Caco-2 (cell line): ENCODE data around the gene PCDHA6. TPM values are rescaled to one million over a fixed set of nuclear protein-coding genes. Genes with fewer than 3 reads are reported as not detected.
"Not testable (repeated sequence)": the region's sequence is repeated elsewhere in the genome, so short reads cannot be mapped to it uniquely, and the experiment has no call there.

Experiments used
- BruUV-seq: library from RNA; stranded (reverse); fragments of 400-500 nt; replicated peaks from 2 replicates; lab custom pipeline; 2021; lab: Mats Ljungman, UMichigan
- CTCF ChIA-PET: fragments of 300-600 bp; sonication (Branson Sonifier 250); formaldehyde crosslinking; loops from one replicate; lab custom pipeline; 2022; ENCODE audit warnings: antibody characterized with exemption; lab: Charles Lee
- POLR2A ChIA-PET: fragments of 300-600 bp; sonication (Branson Sonifier 250); formaldehyde crosslinking; loops from one replicate; lab custom pipeline; 2022; ENCODE audit warnings: antibody characterized with exemption; lab: Charles Lee
- DNase-seq, 2 experiments: peaks; one replicate each; pipeline versions ENCODE4 v3.0.0 to v3.0.0-alpha.2; 2020 to 2022
- H3K27me3 ChIP-seq: replicated peaks from 2 replicates; pipeline ENCODE4 v1.6.0; 2011; ENCODE audit warnings: low read length; ENCODE audit not compliant: control insufficient read depth, insufficient read depth
- H3K36me3 ChIP-seq: 2 replicates; pipeline ENCODE4 v1.5.1; 2011; ENCODE audit warnings: low read length; ENCODE audit not compliant: control insufficient read depth, insufficient read depth
- H3K4me1 ChIP-seq: fragments of 250-450 bp; sonication (Bioruptor Pico); 2 replicates; pipeline ENCODE4 v1.5.1; 2020; ENCODE audit warnings: mild to moderate bottlenecking
- H3K4me3 ChIP-seq: 2 replicates; pipeline ENCODE4 v1.5.1; 2011; ENCODE audit warnings: low read depth, mild to moderate bottlenecking, control low read depth, low read length
- H3K9me3 ChIP-seq: fragments of 250-450 bp; sonication (Bioruptor Pico); 2 replicates; pipeline ENCODE4 v1.5.1; 2020; ENCODE audit warnings: mild to moderate bottlenecking, moderate library complexity
- H3K27ac Mint-ChIP-seq: one replicate; pipeline ENCODE4 v1.8.0; 2022; ENCODE audit warnings: mixed read lengths; ENCODE audit not compliant: unreplicated experiment
- H3K27me3 Mint-ChIP-seq: one replicate; pipeline ENCODE4 v1.8.0; 2022; ENCODE audit warnings: mixed read lengths; ENCODE audit not compliant: insufficient read depth, unreplicated experiment
- H3K36me3 Mint-ChIP-seq: one replicate; pipeline ENCODE4 v1.8.0; 2022; ENCODE audit warnings: mild to moderate bottlenecking, mixed read lengths; ENCODE audit not compliant: insufficient read depth, unreplicated experiment
- H3K4me1 Mint-ChIP-seq: one replicate; pipeline ENCODE4 v1.8.0; 2022; ENCODE audit warnings: low read depth, mixed read lengths; ENCODE audit not compliant: unreplicated experiment
- H3K4me3 Mint-ChIP-seq: one replicate; pipeline ENCODE4 v1.8.0; 2022; ENCODE audit warnings: mild to moderate bottlenecking, moderate library complexity, mixed read lengths; ENCODE audit not compliant: unreplicated experiment
- H3K9me3 Mint-ChIP-seq: one replicate; pipeline ENCODE4 v1.8.0; 2022; ENCODE audit warnings: mixed read lengths; ENCODE audit not compliant: unreplicated experiment
- CTCF ChIP-seq, 2 experiments: fragments of 200-600 bp in 1 of 2; IDR thresholded peaks; 1 replicate in 1 of 2; 2 replicates in 1 of 2; pipeline versions ENCODE4 v1.5.1 to v1.8.0; 2011 to 2022; ENCODE audit warnings: antibody characterized with exemption in 1 of 2, control low read depth in 1 of 2, inconsistent platforms in 1 of 2, low read depth in 1 of 2, low read length in 1 of 2, mild to moderate bottlenecking in 1 of 2, moderate library complexity in 1 of 2; ENCODE audit not compliant: insufficient read depth in 1 of 2, severe bottlenecking in 1 of 2, unreplicated experiment in 1 of 2
- intact Hi-C: fragments of 100-400 bp; cut with micrococcal nuclease; formaldehyde crosslinking; loops from one replicate; pipeline ENCODE4 v1.10.0; 2022; ENCODE audit not compliant: unreplicated experiment
- total RNA-seq: library from RNA; stranded (reverse); gene quantifications from 2 replicates; pipeline ENCODE4 v1.2.3, GENCODE V29; 2022

PCDHA6 gene
- total RNA-seq, 1 experiment from 2014 or later: not detected

DNA sequence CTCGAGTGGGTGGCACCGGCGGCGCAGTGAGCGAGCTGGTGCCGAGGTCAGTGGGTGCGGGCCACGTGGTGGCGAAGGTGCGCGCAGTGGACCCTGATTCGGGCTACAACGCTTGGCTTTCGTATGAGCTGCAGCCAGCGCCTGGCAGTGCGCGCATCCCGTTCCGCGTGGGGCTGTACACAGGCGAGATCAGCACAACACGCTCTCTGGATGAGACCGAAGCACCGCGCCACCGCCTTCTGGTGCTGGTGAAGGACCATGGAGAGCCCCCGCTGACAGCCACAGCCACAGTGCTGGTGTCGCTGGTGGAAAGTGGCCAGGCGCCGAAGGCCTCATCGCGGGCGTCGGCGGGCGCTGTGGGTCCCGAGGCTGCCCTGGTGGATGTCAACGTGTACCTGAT lies 4.3 kb upstream of the PCDHA6 start:
- no peaks in the 10 kb centered on the region for H3K9me3 ChIP-seq
- Mint-ChIP-seq H3K4me1 (no peaks in the 10 kb centered on the region), H3K36me3 (no peaks in the 10 kb centered on the region), H3K9me3 (peaks cover 8% of the 10 kb centered on the region), H3K27ac (no peak overlapping the region), H3K4me3 (no peak overlapping the region), H3K27me3 (no peaks in the 10 kb centered on the region)
- no peaks in the 10 kb centered on the region for H3K27me3 ChIP-seq
- no peak for DNase-seq
- intact Hi-C loops: no loop called here
- ChIA-PET CTCF (no interaction called here), POLR2A (no interaction called here)
- H3K4me3 ChIP-seq: no peak overlapping the region
- BruUV-seq: no TSS peak
- H3K36me3 ChIP-seq: no peaks in the 10 kb centered on the region
- no peaks in the 10 kb centered on the region for H3K4me1 ChIP-seq
- no peak for TF ChIP-seq CTCF (IDR thresholded peaks at IDR 0.05; ENCODE audit: insufficient read depth in 1 of 2, low read depth in 1 of 2, low read length in 1 of 2, severe bottlenecking in 1 of 2, unreplicated experiment in 1 of 2)

DNA sequence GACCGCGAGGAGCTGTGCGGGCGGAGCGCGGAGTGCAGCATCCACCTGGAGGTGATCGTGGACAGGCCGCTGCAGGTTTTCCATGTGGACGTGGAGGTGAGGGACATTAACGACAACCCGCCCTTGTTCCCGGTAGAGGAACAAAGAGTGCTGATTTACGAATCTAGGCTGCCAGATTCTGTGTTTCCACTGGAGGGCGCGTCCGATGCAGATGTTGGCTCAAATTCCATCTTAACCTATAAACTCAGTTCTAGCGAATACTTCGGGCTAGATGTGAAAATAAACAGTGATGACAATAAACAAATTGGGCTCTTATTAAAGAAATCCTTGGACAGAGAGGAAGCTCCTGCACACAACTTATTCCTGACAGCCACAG lies 590 bp downstream of the PCDHA6 start:
- intact Hi-C loops: no loop called here
- no TSS peak for BruUV-seq
- H3K4me1 ChIP-seq: no peaks in the 10 kb centered on the region
- no peaks in the 10 kb centered on the region for H3K36me3 ChIP-seq
- Mint-ChIP-seq H3K9me3 (peaks cover 8% of the 10 kb centered on the region), H3K4me3 (no peak overlapping the region), H3K4me1 (no peaks in the 10 kb centered on the region), H3K36me3 (no peaks in the 10 kb centered on the region), H3K27me3 (no peaks in the 10 kb centered on the region), H3K27ac (no peak overlapping the region)
- H3K4me3 ChIP-seq: no peak overlapping the region
- no peak for DNase-seq
- H3K27me3 ChIP-seq: no peaks in the 10 kb centered on the region
- no peak for TF ChIP-seq CTCF (IDR thresholded peaks at IDR 0.05; ENCODE audit: insufficient read depth in 1 of 2, low read depth in 1 of 2, low read length in 1 of 2, severe bottlenecking in 1 of 2, unreplicated experiment in 1 of 2)
- ChIA-PET POLR2A (no interaction called here), CTCF (no interaction called here)
- no peaks in the 10 kb centered on the region; the same call in none of the 2 replicates for H3K9me3 ChIP-seq

DNA sequence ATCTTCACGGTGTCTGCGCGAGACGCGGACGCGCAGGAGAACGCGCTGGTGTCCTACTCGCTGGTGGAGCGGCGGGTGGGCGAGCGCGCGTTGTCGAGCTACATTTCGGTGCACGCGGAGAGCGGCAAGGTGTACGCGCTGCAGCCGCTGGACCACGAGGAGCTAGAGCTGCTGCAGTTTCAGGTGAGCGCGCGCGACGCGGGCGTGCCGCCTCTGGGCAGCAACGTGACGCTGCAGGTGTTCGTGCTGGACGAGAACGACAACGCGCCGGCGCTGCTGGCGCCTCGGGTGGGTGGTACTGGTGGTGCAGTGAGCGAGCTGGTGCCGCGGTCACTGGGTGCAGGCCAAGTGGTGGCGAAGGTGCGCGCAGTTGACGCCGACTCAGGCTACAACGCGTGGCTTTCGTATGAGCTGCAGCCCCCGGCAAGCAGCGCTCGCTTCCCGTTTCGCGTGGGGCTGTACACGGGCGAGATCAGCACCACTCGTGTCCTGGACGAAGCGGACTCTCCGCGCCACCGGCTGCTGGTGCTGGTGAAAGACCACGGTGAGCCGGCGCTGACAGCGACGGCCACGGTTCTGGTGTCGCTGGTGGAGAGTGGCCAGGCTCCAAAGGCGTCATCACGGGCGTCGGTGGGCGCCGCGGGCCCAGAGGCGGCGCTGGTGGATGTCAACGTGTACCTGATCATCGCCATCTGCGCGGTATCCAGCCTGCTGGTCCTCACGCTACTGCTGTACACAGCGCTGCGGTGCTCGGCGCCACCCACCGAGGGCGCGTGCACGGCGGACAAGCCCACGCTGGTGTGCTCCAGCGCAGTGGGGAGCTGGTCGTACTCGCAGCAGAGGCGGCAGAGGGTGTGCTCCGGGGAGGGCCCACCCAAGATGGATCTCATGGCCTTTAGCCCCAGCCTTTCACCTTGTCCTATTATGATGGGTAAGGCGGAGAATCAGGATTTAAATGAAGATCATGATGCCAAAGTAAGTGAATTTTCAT lies 2.0 kb downstream of the PCDHA6 start:
- CTCF ChIA-PET, H3K27me3 ChIP-seq, POLR2A ChIA-PET, H3K9me3 Mint-ChIP-seq, H3K36me3 Mint-ChIP-seq, intact Hi-C loops, H3K27me3 Mint-ChIP-seq, H3K27ac Mint-ChIP-seq, H3K4me3 Mint-ChIP-seq, H3K4me3 ChIP-seq, BruUV-seq, H3K36me3 ChIP-seq, H3K4me1 Mint-ChIP-seq, H3K4me1 ChIP-seq, DNase-seq, H3K9me3 ChIP-seq: not testable (repeated sequence)
